Pulmonary artery endothelial cell (primary cell): ENCODE measurements around the gene INTS1. TPM values are rescaled to one million over a fixed set of nuclear protein-coding genes. Genes with fewer than 3 reads are reported as not detected.

ENCODE experiments used
- DNase-seq: peaks from one replicate; pipeline ENCODE4 v3.0.0-alpha.2; 2011; ENCODE audit warnings: low read depth, low spot score
- total RNA-seq: library from RNA; depleted of rRNA; stranded (reverse); fragments of >200 nt; gene quantifications from 2 replicates; pipeline ENCODE4 v1.2.3, GENCODE V29; 2014

INTS1 gene
- total RNA-seq, 1 donor from 2014 or later: 38.6 TPM

GRCh38 chr7:1464694-1465093, 39.5 kb downstream of the INTS1 start:
- DNase-seq: no peak

GRCh38 chr7:1463676-1464223, 40.4 kb downstream of the INTS1 start:
- no peak for DNase-seq

- no peak for DNase-seq
Measured at GRCh38 chr7:1461646-1462375, 42.4 kb downstream of the INTS1 start.

DNA sequence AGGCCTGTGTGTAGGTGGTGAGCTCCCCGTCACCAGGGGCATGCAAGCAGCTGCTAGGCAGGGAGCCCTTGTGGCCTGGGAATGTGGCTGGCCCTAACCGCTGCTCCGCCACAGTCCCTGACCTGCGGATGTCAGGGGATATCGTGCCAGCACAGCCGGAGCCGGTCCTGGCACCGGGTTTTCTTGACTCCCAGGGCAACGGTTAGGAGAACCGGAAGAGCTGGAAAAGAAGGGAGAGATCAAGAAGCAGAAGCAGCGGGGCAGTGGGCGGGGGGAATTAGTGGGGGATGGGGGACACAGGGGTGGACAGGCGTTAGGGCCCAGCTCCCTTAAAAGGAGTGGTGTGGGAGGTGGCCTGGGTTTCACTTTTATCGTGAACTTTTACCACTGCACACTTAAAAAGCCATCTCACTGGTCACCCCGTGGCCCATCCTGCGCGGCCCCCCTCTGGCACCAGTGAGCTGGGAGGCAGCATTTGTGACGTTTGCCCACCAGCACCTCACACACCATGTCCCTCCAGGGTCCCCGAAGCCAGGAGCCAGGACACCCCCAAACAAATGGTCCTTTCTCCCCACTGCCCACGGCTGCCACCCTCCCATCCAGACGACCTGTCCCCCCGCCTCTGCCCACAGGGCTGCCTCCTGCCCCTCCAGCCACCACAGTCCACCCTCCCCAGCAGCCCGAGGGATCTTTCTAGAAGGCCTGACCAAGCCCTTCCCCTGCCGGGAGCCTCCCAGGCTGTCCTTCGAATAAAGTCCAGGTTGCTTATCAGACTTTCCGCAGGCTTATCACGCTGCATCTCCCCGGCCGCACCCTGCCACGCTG, 43.2 kb downstream of the INTS1 start:
- DNase-seq: peak; percentile 37

GRCh38 chr7:1459920-1460820, 44.0 kb downstream of the INTS1 start:
- DNase-seq: no peak

DNA sequence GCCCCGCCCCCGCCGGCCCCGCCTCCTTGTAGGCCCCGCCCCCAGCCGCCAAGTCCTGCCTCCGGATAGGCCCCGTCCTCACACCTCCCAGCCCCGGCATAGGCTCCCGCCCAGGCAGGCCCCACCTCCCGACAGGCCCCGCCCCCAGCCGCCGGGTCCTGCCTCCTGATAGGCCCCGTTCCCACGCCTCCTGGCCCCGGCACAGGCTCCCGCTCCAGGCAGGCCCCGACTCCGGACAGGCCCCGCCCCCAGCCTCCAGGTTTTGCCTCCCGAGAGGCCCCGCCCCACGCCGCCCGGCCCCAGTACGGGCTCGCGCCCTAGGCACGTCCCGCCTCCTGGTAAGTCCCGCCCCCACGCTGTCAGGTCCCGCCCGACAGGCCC, 44.7 kb downstream of the INTS1 start:
- peak; percentile 93 for DNase-seq

- peak; percentile 53 for DNase-seq
Measured at GRCh38 chr7:1458683-1459511, 45.3 kb downstream of the INTS1 start, which contains the start of gene MICALL2. TSS of gene MICALL2 (minus strand) at chr7:1459470. CDS start at chr7:1459326, 144 bp downstream.

GRCh38 chr7:1457949-1458682, 46.1 kb downstream of the INTS1 start:
- DNase-seq: no peak

GRCh38 chr7:1457059-1457948, 46.9 kb downstream of the INTS1 start:
- DNase-seq: no peak

- DNase-seq: no peak
Measured at GRCh38 chr7:1455955-1456354, 48.2 kb downstream of the INTS1 start.

DNA sequence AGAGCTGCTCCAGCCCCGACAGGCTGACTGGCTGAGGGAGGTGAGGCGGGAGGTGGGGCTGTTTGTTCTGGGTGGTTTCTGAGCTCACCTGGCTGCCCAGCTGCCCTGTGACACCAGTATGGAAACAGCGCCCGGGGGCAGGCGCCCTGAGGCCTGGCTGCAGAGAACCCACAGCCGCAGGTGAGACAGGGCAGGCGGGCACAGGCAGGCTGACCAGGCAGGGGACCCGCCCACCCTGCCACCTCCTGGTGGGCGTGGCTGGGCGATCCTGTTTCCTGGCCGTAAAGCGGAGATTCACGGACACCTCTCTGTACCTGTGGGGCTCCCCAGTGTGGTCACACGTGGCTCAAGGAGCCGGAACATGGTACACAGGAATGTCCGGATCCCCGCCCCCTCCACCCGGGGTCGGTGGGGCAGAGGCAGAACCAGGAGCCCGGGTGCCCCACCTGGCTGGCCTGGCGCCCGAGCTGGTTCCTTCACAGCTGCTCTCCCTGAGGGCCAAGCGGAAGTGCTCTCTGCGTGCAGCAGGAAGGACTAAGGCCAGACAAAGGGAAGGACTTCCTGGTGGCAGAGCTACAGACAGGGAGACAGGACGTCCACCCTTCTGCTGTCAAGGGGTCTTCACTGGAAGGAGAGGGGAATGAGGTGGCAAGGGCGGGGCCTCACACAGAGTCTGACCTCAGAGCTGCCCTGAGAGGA, 48.8 kb downstream of the INTS1 start:
- no peak for DNase-seq

DNA sequence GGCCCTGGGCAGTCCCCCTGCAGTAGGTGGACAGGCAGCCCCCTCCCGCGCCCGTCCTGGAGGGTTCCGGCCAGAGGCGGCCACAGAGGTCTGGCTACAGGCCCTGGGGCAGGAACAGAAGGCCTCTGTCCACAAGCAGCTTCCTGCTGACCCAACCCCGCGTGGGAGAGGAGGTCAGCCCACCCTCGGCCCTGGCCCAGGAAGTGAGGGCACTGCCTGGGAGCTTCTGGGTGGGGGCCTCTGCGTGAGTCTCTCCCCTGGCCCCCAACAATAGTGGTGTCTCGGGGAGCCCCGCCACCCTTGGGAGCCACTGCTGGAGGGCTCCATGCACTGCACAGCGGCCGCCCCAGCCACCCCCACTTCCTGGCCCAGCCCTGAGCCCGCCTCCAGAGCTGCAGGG, 49.6 kb downstream of the INTS1 start:
- DNase-seq: no peak

- no peak for DNase-seq
Measured at GRCh38 chr7:1452205-1452604, 52.0 kb downstream of the INTS1 start.

DNA sequence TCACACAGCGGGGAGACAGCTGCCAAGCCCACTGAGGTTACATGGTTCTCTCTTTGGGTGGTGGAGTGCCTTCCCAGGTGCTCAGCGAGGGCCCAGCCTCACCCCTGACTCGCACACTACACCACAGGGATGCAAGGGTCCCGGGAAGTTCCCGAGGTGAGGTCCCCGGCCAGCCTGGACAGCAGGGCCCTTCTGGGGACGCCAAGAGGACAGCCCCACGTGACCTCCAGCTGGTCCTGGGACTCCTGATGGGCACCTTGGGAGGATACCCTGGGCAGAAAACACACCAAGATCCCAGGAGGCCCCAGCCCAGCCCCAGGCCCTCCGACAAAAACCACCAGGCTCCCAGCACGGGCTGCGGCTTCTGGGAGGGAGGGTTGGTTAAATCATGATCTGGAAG, 53.2 kb downstream of the INTS1 start:
- no peak for DNase-seq

GRCh38 chr7:1450431-1450830, 53.8 kb downstream of the INTS1 start:
- no peak for DNase-seq

GRCh38 chr7:1449951-1450350, 54.2 kb downstream of the INTS1 start:
- no peak for DNase-seq

DNA sequence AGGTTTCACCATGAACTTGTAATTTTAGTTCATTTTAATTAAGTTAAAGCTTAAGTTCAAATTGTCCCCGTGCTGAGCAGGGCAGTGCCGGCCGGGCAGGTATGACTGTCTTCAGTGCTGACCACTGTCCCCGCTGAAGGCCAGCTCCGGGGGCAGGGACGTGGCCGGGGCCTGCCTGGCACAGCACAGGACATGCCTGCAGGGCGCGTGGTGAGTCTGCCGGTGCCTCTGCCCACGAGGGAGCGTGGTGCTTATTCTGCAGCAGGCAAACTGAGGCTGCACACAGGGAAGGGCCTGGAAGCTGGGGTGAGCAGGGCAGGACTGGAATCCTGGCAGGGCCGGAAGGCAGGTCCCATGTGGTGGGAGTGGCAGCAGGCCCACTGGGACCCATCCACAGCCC, 54.7 kb downstream of the INTS1 start:
- DNase-seq: no peak

- DNase-seq: no peak
Measured at GRCh38 chr7:1448958-1449357, 55.2 kb downstream of the INTS1 start.
